Liver (tissue), 3 donors: ENCODE data around the gene KIAA0930.

ENCODE experiments used
- CTCF ChIP-seq: fragments of 150-350 bp; IDR thresholded peaks from 2 replicates; pipeline ENCODE4 v1.5.1; 2017; ENCODE audit warnings: improper control_type of control experiment, low read depth, low read length; ENCODE audit not compliant: missing input control
- FOXA1 ChIP-seq: IDR thresholded peaks from 2 replicates; pipeline ENCODE4 v1.6.1; 2016; ENCODE audit warnings: antibody characterized with exemption
- JUND ChIP-seq, 2 donors: IDR thresholded peaks; 2 replicates each; pipeline ENCODE4 v1.6.1; 2016; ENCODE audit warnings: antibody characterized with exemption in 2 of 2
- MAX ChIP-seq: IDR thresholded peaks from 2 replicates; pipeline ENCODE4 v1.6.1; 2016; ENCODE audit warnings: antibody characterized with exemption
- RAD21 ChIP-seq, 2 donors: IDR thresholded peaks; 2 replicates each; pipeline ENCODE4 v1.6.1; 2016; ENCODE audit warnings: antibody characterized with exemption in 2 of 2, mild to moderate bottlenecking in 2 of 2
- REST ChIP-seq: IDR thresholded peaks from 2 replicates; pipeline ENCODE4 v1.6.1; 2016; ENCODE audit warnings: antibody characterized with exemption, mild to moderate bottlenecking
- TAF1 ChIP-seq: conservative IDR thresholded peaks from 2 replicates; pipeline ENCODE4 v1.6.1; 2016; ENCODE audit warnings: antibody characterized with exemption, mild to moderate bottlenecking
- ZBTB33 ChIP-seq: IDR thresholded peaks from 2 replicates; pipeline ENCODE4 v1.6.1; 2016; ENCODE audit warnings: antibody characterized with exemption
- donor health status: healthy.
- donor health status: healthy.

- TF ChIP-seq CTCF (no peak), RAD21 (IDR thresholded peaks at IDR 0.05) (no peak), ZBTB33 (no peak), REST (no peak), FOXA1 (no peak), TAF1 (no peak), MAX (no peak), JUND (IDR thresholded peaks at IDR 0.05) (no peak)
Observed at GRCh38 chr22:45188779-45189178, 51.9 kb downstream of the KIAA0930 start.
